ENCODE results near the gene MAP6D1.

- TF ChIP-seq CTCF (IDR thresholded peaks at IDR 0.05) (no peak), EZH2 (IDR thresholded peaks at IDR 0.05; ENCODE audit: borderline replicate concordance, insufficient read depth, low read depth, low read length, poor library complexity, severe bottlenecking) (no peak)
Measured at GRCh38 chr3:183845608-183846288, 20.4 kb upstream of the MAP6D1 start.
